HepG2 (cell line): ENCODE data around the gene CYB5B. TPM values are rescaled to one million over a fixed set of nuclear protein-coding genes. Genes with fewer than 3 reads are reported as not detected.

Source experiments
- ATAC-seq: fragments of 200-7000 bp; cut with Tn5 transposase; 3 replicates; pipeline ENCODE4 v1.9.1; 2020; ENCODE audit warnings: mild to moderate bottlenecking, moderate library complexity
- BruUV-seq: library from RNA; stranded (reverse); fragments of 400-500 nt; replicated peaks from 2 replicates; lab custom pipeline; 2021; lab: Mats Ljungman, UMichigan
- CTCF ChIA-PET: fragments of 300-600 bp; formaldehyde crosslinking; extraction: SDS; loops from one replicate; lab custom pipeline; 2021; ENCODE audit warnings: low total read pairs, inconsistent platforms, low intra/inter-chr PET ratio; lab: Yijun Ruan, JAX
- POLR2A ChIA-PET: fragments of 350-600 bp; sonication (Branson Sonifier 250); formaldehyde crosslinking; loops from one replicate; lab custom pipeline; 2020; ENCODE audit warnings: antibody characterized with exemption, inconsistent platforms; lab: Yijun Ruan, JAX
- DNase-seq: peaks from one replicate; pipeline ENCODE4 v3.0.0-alpha.2; 2015; ENCODE audit warnings: low spot score
- FAIRE-seq: peaks from 3 replicates; lab custom pipeline; 2011; peaks lifted over from hg19 to GRCh38; lab: Jason Lieb, UNC
- H2AFZ ChIP-seq: one replicate; pipeline ENCODE4 v1.6.1; 2011; ENCODE audit warnings: low read length, inconsistent platforms
- H3K27ac ChIP-seq: fragments of 300-600 bp; 3 replicates; pipeline ENCODE4 v1.8.0; 2011; ENCODE audit warnings: mixed run types, mild to moderate bottlenecking, mixed read lengths, low read length, inconsistent platforms; ENCODE audit not compliant: insufficient read depth; ENCODE audit errors: extremely low read length
- H3K27me3 ChIP-seq, 2 experiments: fragments of 200-600 bp in 1 of 2; 2 replicates in 1 of 2; 3 replicates in 1 of 2; pipeline versions ENCODE4 v1.6.0 to v1.8.0; 2011; ENCODE audit warnings: low read length in 2 of 2, mild to moderate bottlenecking in 2 of 2, moderate library complexity in 2 of 2, inconsistent platforms in 1 of 2; ENCODE audit not compliant: insufficient read depth in 2 of 2, control insufficient read depth in 1 of 2
- H3K36me3 ChIP-seq, 2 experiments: fragments of 200-600 bp in 1 of 2; replicated peaks in 1 of 2; 2 replicates in 1 of 2; 3 replicates in 1 of 2; pipeline versions ENCODE4 v1.5.1 to v1.8.0; 2011; ENCODE audit warnings: low read length in 2 of 2, inconsistent platforms in 1 of 2; ENCODE audit not compliant: insufficient read depth in 2 of 2, control insufficient read depth in 1 of 2
- H3K4me1 ChIP-seq: 2 replicates; pipeline ENCODE4 v1.5.1; 2012; ENCODE audit warnings: low read length, inconsistent platforms; ENCODE audit not compliant: insufficient read depth
- H3K4me2 ChIP-seq: 2 replicates; pipeline ENCODE4 v1.6.0; 2011; ENCODE audit warnings: low read depth, low read length, inconsistent platforms
- H3K4me3 ChIP-seq, 3 experiments: fragments of 200-600 bp in 1 of 3; sonication (generic), shearing (Covaris generic) in 1 of 3; replicated peaks in 1 of 3; 2 replicates each; pipeline ENCODE4 v1.5.1; 2011 to 2016; ENCODE audit warnings: low read length in 3 of 3, inconsistent platforms in 2 of 3, low read depth in 2 of 3, mild to moderate bottlenecking in 2 of 3, control low read depth in 1 of 3, mixed read lengths in 1 of 3; ENCODE audit not compliant: insufficient read depth in 1 of 3
- H3K79me2 ChIP-seq: one replicate; pipeline ENCODE4 v1.6.1; 2011; ENCODE audit warnings: low read length, inconsistent platforms; ENCODE audit not compliant: insufficient read depth
- H3K9ac ChIP-seq: 2 replicates; pipeline ENCODE4 v1.6.0; 2011; ENCODE audit warnings: mild to moderate bottlenecking, low read depth, low read length, inconsistent platforms; ENCODE audit not compliant: insufficient read depth
- H3K9me3 ChIP-seq: 2 replicates; pipeline ENCODE4 v1.5.1; 2012; ENCODE audit warnings: mild to moderate bottlenecking, low read length
- H4K20me1 ChIP-seq: 2 replicates; pipeline ENCODE4 v1.6.0; 2011; ENCODE audit warnings: inconsistent platforms, mild to moderate bottlenecking, low read length, moderate library complexity; ENCODE audit not compliant: insufficient read depth
- ARID2 ChIP-seq: sonication (generic); formaldehyde crosslinking; IDR thresholded peaks from 2 replicates; pipeline ENCODE4 v1.8.1; 2022; ENCODE audit warnings: mild to moderate bottlenecking, missing genetic modification reagents, borderline replicate concordance
- CENPT ChIP-seq: sonication (generic); formaldehyde crosslinking; IDR thresholded peaks from 2 replicates; pipeline ENCODE4 v1.8.0; 2022; ENCODE audit warnings: low read depth, mild to moderate bottlenecking, moderate library complexity, missing genetic modification reagents
- RBM39 ChIP-seq: fragments of 200-400 bp; formaldehyde crosslinking; IDR thresholded peaks from one replicate; pipeline ENCODE4 v1.6.1; 2018; ENCODE audit warnings: antibody characterized with exemption, mild to moderate bottlenecking, low read depth, low read length; ENCODE audit not compliant: poor library complexity, severe bottlenecking
- SKIL ChIP-seq: sonication (generic); formaldehyde crosslinking; IDR thresholded peaks from 2 replicates; pipeline ENCODE4 v1.8.0; 2022; ENCODE audit warnings: missing genetic modification reagents, mild to moderate bottlenecking, moderate library complexity, borderline replicate concordance
- THYN1 ChIP-seq: sonication (generic); formaldehyde crosslinking; IDR thresholded peaks from 2 replicates; pipeline ENCODE4 v1.8.1; 2023; ENCODE audit warnings: low read depth, mild to moderate bottlenecking, moderate library complexity, missing genetic modification reagents, borderline replicate concordance
- XRCC5 ChIP-seq: fragments of 200-400 bp; formaldehyde crosslinking; optimal IDR thresholded peaks from 2 replicates; pipeline ENCODE3; 2017; ENCODE audit warnings: mild to moderate bottlenecking, low read length
- ZBTB33 ChIP-seq: sonication (generic); formaldehyde crosslinking; IDR thresholded peaks from 2 replicates; pipeline ENCODE4 v1.4.0; 2020; ENCODE audit warnings: missing genetic modification reagents
- ZNF687 ChIP-seq: sonication (generic); formaldehyde crosslinking; IDR thresholded peaks from 2 replicates; pipeline ENCODE4 v1.5.1; 2020; ENCODE audit warnings: mild to moderate bottlenecking, missing genetic modification reagents, moderate library complexity
- ZNF761 ChIP-seq: sonication (generic); formaldehyde crosslinking; conservative IDR thresholded peaks from 2 replicates; pipeline ENCODE4 v1.4.0; 2020; ENCODE audit warnings: mild to moderate bottlenecking, missing genetic modification reagents
- WGBS: methylation state at CpG from one replicate; pipeline ENCODE4 v1.1.6; 2017; ENCODE audit warnings: low lambda C conversion rate; 5-methylcytosine and 5-hydroxymethylcytosine counted together
- in situ Hi-C: cut with HindIII; loops from 2 replicates; pipeline ENCODE4 v1.10.0; 2017; ENCODE audit warnings: low pct_unique_long_range_greater_than_20kb; ENCODE audit not compliant: extremely low pct_ligation_motif_present
- intact Hi-C: fragments of 100-400 bp; cut with micrococcal nuclease; formaldehyde crosslinking; loops from one replicate; pipeline ENCODE4 v1.10.0; 2022; ENCODE audit not compliant: unreplicated experiment
- polyA plus RNA-seq, 8 experiments: library from polyadenylated mRNA; depleted of rRNA in 3 of 8; stranded (reverse) in 7 of 8; unstranded in 1 of 8; fragments of >200 nt; fragmentation: Illumina TruSeq in 4 of 8; extraction: Trizol in 4 of 8; gene quantifications; 2 replicates each; pipeline versions ENCODE4 v1.2.1 to v1.2.3, GENCODE V29; 2011 to 2016; ENCODE audit warnings: low read depth in 4 of 8, missing spikeins in 1 of 8, mixed read lengths in 1 of 8; ENCODE audit not compliant: insufficient read depth in 1 of 8
- total RNA-seq, 5 experiments: library from RNA; depleted of rRNA; stranded (reverse); fragments of >200 nt; fragmentation: Illumina TruSeq; extraction: Trizol; gene quantifications; 2 replicates each; pipeline ENCODE4 v1.2.3, GENCODE V29; 2016; ENCODE audit warnings: low read depth in 1 of 5
- TF ChIP-seq, protein P1 (sequence below): sonication (generic); formaldehyde crosslinking; IDR thresholded peaks from 2 replicates; pipeline ENCODE4 v1.4.0; 2020; ENCODE audit warnings: mild to moderate bottlenecking, missing genetic modification reagents

The CYB5B gene
- total and polyA plus RNA-seq, 2 of the 13 experiments (the other 11 are each of a cell fraction or from before 2014, with no cell fraction given) = 234 to 432 TPM

DNA sequence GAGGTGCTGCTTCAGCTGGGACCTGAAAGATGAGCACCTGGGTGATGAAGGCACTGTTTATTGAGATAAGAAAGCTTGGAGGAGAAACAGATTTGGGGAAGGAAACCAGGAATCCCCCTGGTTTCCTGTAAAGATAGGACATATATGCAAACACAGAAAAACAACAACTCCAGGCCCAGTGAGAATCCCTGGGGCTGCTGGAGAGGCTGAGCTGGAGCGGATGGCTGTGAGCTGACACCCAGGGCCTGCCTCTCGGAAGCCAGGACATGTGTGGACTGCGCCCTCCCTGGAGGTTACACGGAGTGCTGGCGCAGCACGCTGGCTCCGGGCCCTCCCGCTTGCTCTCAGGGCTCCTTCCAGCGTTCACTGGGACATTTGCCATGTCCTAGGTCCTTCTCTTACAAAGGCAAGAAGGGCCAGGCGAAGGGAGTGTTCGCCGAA lies 57.5 kb downstream of the CYB5B start:
- Histone ChIP-seq H3K27ac (no peak overlapping the region), H3K36me3 (no peaks in the 10 kb centered on the region), H4K20me1 (no peaks in the 10 kb centered on the region), H3K9ac (no peak overlapping the region), H3K4me3 (no peak overlapping the region), H3K4me2 (no peak overlapping the region), H2AFZ (no peak overlapping the region), H3K27me3 (no peaks in the 10 kb centered on the region), H3K9me3 (no peaks in the 10 kb centered on the region), H3K79me2 (no peaks in the 10 kb centered on the region), H3K4me1 (peaks cover 45% of the 10 kb centered on the region)
- in situ Hi-C loops = no loop called here
- intact Hi-C loops = no loop called here
- FAIRE-seq (no peak), DNase-seq (no peak), ATAC-seq (peak; percentile 72)
- POLR2A ChIA-PET = interaction anchor here (1.2 kb wide), 1 partner anchor 39 kb away, joined by 3 read pairs; no protein-coding TSS in a partner anchor
- CTCF ChIA-PET = no interaction called here
- 80% methylated on average over 12 of the region's 12 CpGs for WGBS
- no TSS peak for BruUV-seq
- TF ChIP-seq ZBTB33 = peak; percentile 64; the same call in 1 of the 2 replicates
- TF ChIP-seq SKIL (CRISPR knock-in tag) = no peak
- TF ChIP-seq ARID2 (CRISPR knock-in tag) = 0 out of 2 replicates have a peak, but pooled peaks have one; percentile 23
- TF ChIP-seq ZNF687 = peak; percentile 54
- TF ChIP-seq RBM39 = no peak
- TF ChIP-seq CENPT (CRISPR knock-in tag) = no peak
- no peak for TF ChIP-seq ZNF761
- TF ChIP-seq, protein P1, sequence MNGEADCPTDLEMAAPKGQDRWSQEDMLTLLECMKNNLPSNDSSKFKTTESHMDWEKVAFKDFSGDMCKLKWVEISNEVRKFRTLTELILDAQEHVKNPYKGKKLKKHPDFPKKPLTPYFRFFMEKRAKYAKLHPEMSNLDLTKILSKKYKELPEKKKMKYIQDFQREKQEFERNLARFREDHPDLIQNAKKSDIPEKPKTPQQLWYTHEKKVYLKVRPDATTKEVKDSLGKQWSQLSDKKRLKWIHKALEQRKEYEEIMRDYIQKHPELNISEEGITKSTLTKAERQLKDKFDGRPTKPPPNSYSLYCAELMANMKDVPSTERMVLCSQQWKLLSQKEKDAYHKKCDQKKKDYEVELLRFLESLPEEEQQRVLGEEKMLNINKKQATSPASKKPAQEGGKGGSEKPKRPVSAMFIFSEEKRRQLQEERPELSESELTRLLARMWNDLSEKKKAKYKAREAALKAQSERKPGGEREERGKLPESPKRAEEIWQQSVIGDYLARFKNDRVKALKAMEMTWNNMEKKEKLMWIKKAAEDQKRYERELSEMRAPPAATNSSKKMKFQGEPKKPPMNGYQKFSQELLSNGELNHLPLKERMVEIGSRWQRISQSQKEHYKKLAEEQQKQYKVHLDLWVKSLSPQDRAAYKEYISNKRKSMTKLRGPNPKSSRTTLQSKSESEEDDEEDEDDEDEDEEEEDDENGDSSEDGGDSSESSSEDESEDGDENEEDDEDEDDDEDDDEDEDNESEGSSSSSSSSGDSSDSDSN (CRISPR knock-in tag) = 0 out of 2 replicates have a peak, but pooled peaks have one; percentile 15
- no peak for TF ChIP-seq XRCC5
- no peak for TF ChIP-seq THYN1 (CRISPR knock-in tag)
